AG04449 (cell line): ENCODE results near the gene KCNMB1.

Experiments
- CTCF ChIA-PET: fragments of 350-600 bp; formaldehyde crosslinking; extraction: SDS; loops from one replicate; lab custom pipeline; 2021; ENCODE audit warnings: antibody characterized with exemption; lab: Yijun Ruan, JAX
- POLR2A ChIA-PET: fragments of 400-600, 350-600 bp; formaldehyde crosslinking; extraction: SDS; loops from one replicate; lab custom pipeline; 2020; ENCODE audit warnings: antibody characterized with exemption, inconsistent platforms; lab: Yijun Ruan, JAX
- DNase-seq: peaks from one replicate; pipeline ENCODE4 v3.0.0-alpha.2; 2010; ENCODE audit warnings: low read depth, low spot score
- H3K4me3 ChIP-seq: 2 replicates; pipeline ENCODE4 v1.5.1; 2011; ENCODE audit warnings: low read depth, mild to moderate bottlenecking, control low read depth, low read length
- TF ChIP-seq, protein P1 (sequence below): IDR thresholded peaks from one replicate; pipeline ENCODE4 v1.5.1; 2011; ENCODE audit warnings: mild to moderate bottlenecking, moderate library complexity, low read length, control low read depth, inconsistent platforms; ENCODE audit not compliant: insufficient read depth; ENCODE audit errors: missing control alignments

The KCNMB1 gene

DNA sequence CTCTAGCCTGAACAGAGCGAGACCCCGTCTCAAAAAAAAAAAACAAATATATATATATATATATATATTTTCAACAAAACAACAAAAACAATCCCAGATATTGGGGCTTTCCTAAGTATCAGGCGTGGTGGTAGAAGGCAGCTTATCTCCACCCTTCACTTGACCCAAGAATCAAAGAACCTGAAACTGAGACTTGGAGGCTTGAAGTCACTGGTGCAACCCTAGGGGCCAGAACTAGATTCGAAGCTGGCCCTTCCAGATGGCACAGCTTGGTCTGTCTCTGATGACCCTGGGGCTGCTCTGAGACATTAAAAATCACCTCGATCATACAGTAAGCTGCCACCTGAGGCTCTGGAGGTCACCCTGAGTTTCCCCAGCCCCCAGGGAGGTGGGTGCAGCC is 1.3 kb upstream of the KCNMB1 start:
- CTCF ChIA-PET: no interaction called here
- H3K4me3 ChIP-seq: no peak overlapping the region
- DNase-seq: no peak
- POLR2A ChIA-PET: no interaction called here
- TF ChIP-seq, protein P1, sequence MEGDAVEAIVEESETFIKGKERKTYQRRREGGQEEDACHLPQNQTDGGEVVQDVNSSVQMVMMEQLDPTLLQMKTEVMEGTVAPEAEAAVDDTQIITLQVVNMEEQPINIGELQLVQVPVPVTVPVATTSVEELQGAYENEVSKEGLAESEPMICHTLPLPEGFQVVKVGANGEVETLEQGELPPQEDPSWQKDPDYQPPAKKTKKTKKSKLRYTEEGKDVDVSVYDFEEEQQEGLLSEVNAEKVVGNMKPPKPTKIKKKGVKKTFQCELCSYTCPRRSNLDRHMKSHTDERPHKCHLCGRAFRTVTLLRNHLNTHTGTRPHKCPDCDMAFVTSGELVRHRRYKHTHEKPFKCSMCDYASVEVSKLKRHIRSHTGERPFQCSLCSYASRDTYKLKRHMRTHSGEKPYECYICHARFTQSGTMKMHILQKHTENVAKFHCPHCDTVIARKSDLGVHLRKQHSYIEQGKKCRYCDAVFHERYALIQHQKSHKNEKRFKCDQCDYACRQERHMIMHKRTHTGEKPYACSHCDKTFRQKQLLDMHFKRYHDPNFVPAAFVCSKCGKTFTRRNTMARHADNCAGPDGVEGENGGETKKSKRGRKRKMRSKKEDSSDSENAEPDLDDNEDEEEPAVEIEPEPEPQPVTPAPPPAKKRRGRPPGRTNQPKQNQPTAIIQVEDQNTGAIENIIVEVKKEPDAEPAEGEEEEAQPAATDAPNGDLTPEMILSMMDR: no peak

DNA sequence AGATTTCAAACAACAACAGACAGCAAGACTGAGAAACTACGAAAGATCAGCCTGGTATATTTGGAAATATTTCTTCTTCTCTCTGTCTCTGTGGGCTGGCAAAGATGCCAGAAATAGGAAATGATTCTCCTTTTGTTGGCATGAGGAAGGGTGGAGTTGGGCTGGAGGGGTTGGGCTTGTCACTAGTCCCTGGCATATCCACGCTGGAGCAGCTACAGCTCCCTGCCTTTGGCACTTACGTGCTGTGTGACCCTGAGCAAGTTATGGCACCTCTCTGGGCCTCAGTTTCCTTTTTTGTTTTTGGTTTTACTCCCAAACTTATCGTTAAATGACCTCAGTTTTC is 354 bp upstream of the KCNMB1 start:
- ChIA-PET CTCF (no interaction called here), POLR2A (no interaction called here)
- TF ChIP-seq, protein P1: no peak
- H3K4me3 ChIP-seq: no peak overlapping the region
- DNase-seq: no peak

DNA sequence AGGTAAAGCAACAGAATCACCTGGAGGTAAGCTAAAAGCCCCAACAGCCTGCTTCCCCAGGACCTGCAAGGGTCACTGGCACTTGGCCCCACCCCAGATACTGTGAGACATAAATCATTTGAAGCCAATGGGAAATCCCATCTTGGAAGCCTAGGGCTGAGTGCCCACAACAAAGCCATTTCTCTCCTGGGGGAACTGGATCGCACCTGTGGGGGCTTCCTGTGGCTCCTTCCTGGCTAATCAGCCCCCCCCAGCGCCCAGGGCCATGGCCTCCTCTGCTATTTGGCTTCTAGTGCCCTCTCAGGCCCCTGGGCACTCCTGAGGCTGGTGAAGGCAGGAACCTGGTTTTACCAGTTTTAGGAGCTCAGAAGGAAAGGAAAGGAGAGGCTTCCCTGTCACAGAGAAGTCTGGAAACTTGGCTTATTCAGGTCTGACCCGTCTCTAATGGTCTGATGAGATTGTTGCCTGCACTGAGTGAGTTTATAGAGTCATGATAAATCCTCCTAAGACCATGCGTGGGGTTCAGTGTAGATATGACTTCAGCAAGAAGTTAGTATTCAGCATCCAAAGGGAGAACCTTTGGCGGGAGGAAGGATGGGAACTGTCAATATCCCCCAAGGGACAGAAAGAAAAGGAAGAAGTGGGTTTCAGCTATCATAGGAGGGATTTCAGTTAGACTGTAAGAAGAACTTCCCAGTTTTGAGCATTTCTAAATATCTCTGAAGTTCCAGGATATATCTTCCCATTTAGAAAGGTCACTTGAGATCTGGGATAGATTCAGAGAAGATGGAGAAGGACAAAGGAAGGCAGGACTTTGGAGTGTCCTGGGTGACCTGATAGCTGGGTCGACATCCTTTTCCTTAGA is 1.2 kb downstream of the KCNMB1 start:
- DNase-seq: no peak
- POLR2A ChIA-PET: no interaction called here
- H3K4me3 ChIP-seq: no peak overlapping the region
- TF ChIP-seq, protein P1: no peak
- CTCF ChIA-PET: no interaction called here

DNA sequence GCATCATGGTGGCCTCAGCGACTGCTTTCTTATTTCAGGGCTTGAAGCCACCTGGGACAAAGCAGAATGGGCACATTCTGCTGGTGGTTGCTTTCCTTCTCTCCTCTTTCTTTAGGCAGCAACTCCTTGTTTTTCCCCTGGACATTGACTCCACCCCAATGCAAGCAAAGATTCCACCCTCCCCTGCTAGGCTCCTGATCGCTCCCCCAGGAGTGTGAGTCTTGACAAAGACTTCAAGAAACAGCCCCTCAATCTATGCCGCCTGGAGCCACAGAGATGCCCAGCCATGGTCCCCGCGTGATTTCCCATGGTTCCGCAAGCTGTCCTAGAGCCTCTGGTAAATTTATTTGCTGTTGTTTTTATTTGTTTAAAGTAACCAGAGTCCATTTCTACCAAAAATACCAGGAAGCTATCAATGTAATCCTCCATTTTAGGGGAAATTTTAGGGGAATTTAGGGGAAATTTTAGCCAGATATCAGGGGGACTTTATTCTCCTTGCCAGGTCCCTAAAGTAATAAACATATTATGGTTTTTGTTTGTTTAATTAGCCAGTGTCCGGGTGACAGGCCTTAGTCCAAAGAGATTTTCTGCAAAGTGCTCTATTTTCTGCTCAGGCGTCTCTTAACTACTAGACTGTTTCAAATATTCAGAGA is 2.3 kb downstream of the KCNMB1 start:
- ChIA-PET POLR2A (no interaction called here), CTCF (no interaction called here)
- H3K4me3 ChIP-seq: no peak overlapping the region
- TF ChIP-seq, protein P1: no peak
- no peak for DNase-seq

DNA sequence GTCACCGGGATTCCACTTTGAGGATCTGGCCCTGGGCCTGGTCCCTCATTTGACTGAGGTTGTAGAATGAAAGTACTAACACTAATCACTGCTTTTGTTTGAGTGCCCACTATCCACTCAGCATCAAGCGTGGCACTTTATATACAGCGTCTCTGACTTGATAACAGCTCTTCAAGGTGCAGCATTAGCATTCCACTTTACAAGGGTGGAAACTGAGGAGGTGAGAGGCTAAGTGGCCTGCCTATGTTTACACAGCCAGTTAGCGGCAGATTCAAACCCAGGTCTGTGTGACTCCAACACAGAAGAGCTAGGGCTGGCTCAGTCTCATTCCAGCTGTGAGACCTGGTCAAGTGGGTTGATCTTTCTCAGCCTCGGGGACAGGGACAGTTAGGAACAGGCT is 5.9 kb downstream of the KCNMB1 start:
- ChIA-PET CTCF (no interaction called here), POLR2A (no interaction called here)
- TF ChIP-seq, protein P1: no peak
- H3K4me3 ChIP-seq: no peak overlapping the region
- DNase-seq: no peak

DNA sequence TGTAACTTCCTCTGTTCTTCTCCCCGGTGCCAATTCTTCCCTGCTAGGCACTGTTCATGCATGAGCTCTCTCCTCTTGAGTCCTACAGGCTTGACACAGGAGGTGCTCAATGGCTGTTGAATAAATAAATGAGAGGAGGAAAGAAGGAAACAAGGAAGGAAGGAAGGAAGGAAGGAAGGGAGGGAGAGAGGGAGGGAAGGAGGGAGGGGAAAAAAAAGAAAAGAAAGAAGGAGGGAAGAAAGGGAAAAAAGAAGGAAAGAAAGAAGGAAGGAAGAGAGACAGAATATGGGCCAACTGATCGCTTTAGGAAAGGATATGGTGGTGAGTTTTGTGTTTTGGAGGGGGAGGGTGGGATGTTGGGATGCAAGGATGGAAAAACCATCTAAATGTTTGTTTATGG is 6.4 kb downstream of the KCNMB1 start:
- ChIA-PET POLR2A (no interaction called here), CTCF (no interaction called here)
- TF ChIP-seq, protein P1: no peak
- no peak for DNase-seq
- H3K4me3 ChIP-seq: no peak overlapping the region
